ENCODE results near the gene WDR41.
"Not testable (repeated sequence)": the region's sequence is repeated elsewhere in the genome, so short reads cannot be mapped to it uniquely, and the experiment has no call there.

Gene WDR41

GRCh38 chr5:77400645-77401044 is 91.5 kb downstream of the WDR41 start:
- peak; percentile 57 to 74 (median 70) for DNase-seq

GRCh38 chr5:77398896-77399295 is 93.2 kb downstream of the WDR41 start:
- no peak for DNase-seq

- no peak for DNase-seq
Observed at GRCh38 chr5:77398458-77398857, 93.7 kb downstream of the WDR41 start.

GRCh38 chr5:77397686-77398292 is 94.3 kb downstream of the WDR41 start:
- no peak for DNase-seq

- DNase-seq: no peak
Observed at GRCh38 chr5:77396017-77396416, 96.1 kb downstream of the WDR41 start.

GRCh38 chr5:77394064-77394715 is 97.9 kb downstream of the WDR41 start:
- DNase-seq: no peak

- DNase-seq: no peak
Observed at GRCh38 chr5:77391240-77391765, 100.8 kb downstream of the WDR41 start.

GRCh38 chr5:77390795-77391194 is 101.3 kb downstream of the WDR41 start:
- DNase-seq: no peak

- no peak for DNase-seq
Observed at GRCh38 chr5:77390221-77390620, 101.9 kb downstream of the WDR41 start.

GRCh38 chr5:77389746-77390145 is 102.4 kb downstream of the WDR41 start:
- no peak for DNase-seq

- not testable (repeated sequence) for DNase-seq
Observed at GRCh38 chr5:77386340-77386739, 105.8 kb downstream of the WDR41 start.

GRCh38 chr5:77383336-77383735 is 108.8 kb downstream of the WDR41 start:
- DNase-seq: not testable (repeated sequence)

Data from suppressor macrophage (primary cell).